ENCODE results near the gene ZNF48. TPM values are rescaled to one million over a fixed set of nuclear protein-coding genes. Genes with fewer than 3 reads are reported as not detected.

Gene ZNF48
- total RNA-seq, 1 donor from 2014 or later = 5.0 TPM

- Histone ChIP-seq H3K27ac (replicated peaks) (peak overlapping the region; percentile 98), H3K4me3 (peak overlapping the region; percentile 92), H3K36me3 (peaks cover 23% of the 10 kb centered on the region), H3K9me3 (replicated peaks) (no peaks in the 10 kb centered on the region), H3K4me1 (peaks cover 32% of the 10 kb centered on the region), H3K27me3 (ENCODE audit: low read depth) (peaks cover 3% of the 10 kb centered on the region)
- TF ChIP-seq, protein P1, sequence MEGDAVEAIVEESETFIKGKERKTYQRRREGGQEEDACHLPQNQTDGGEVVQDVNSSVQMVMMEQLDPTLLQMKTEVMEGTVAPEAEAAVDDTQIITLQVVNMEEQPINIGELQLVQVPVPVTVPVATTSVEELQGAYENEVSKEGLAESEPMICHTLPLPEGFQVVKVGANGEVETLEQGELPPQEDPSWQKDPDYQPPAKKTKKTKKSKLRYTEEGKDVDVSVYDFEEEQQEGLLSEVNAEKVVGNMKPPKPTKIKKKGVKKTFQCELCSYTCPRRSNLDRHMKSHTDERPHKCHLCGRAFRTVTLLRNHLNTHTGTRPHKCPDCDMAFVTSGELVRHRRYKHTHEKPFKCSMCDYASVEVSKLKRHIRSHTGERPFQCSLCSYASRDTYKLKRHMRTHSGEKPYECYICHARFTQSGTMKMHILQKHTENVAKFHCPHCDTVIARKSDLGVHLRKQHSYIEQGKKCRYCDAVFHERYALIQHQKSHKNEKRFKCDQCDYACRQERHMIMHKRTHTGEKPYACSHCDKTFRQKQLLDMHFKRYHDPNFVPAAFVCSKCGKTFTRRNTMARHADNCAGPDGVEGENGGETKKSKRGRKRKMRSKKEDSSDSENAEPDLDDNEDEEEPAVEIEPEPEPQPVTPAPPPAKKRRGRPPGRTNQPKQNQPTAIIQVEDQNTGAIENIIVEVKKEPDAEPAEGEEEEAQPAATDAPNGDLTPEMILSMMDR (IDR thresholded peaks at IDR 0.05; ENCODE audit: borderline replicate concordance) = no peak
- intact Hi-C loops (cut with micrococcal nuclease) = loop anchor here (10.0 kb wide), 1 partner anchor 79 kb away; the partner anchor contains the start of gene ZNF768
- DNase-seq = no peak
Observed at GRCh38 chr16:30446203-30446595, 51.0 kb downstream of the ZNF48 start.

- H3K27ac ChIP-seq (replicated peaks) = no peak overlapping the region
- H3K36me3 ChIP-seq = peaks cover 22% of the 10 kb centered on the region
- no peak for DNase-seq
- no peaks in the 10 kb centered on the region for H3K9me3 ChIP-seq (replicated peaks)
- H3K4me3 ChIP-seq = no peak overlapping the region
- peaks cover 32% of the 10 kb centered on the region for H3K4me1 ChIP-seq
- intact Hi-C loops (cut with micrococcal nuclease) = loop anchor here (10.0 kb wide), 1 partner anchor 77 kb away; the partner anchor contains the start of gene ZNF768
- TF ChIP-seq, protein P1 (IDR thresholded peaks at IDR 0.05; ENCODE audit: borderline replicate concordance) = no peak
- peaks cover 3% of the 10 kb centered on the region for H3K27me3 ChIP-seq (ENCODE audit: low read depth)
Observed at GRCh38 chr16:30447512-30448226, 52.4 kb downstream of the ZNF48 start.

GRCh38 chr16:30449116-30449435 lies 53.9 kb downstream of the ZNF48 start:
- Histone ChIP-seq H3K27me3 (ENCODE audit: low read depth) (peaks cover 3% of the 10 kb centered on the region), H3K4me1 (peaks cover 20% of the 10 kb centered on the region), H3K9me3 (replicated peaks) (no peaks in the 10 kb centered on the region), H3K27ac (replicated peaks) (no peak overlapping the region), H3K36me3 (peaks cover 7% of the 10 kb centered on the region), H3K4me3 (no peak overlapping the region)
- intact Hi-C loops (cut with micrococcal nuclease) = loop anchor here (10.0 kb wide), 1 partner anchor 76 kb away; the partner anchor contains the start of gene ZNF768
- TF ChIP-seq, protein P1 (IDR thresholded peaks at IDR 0.05; ENCODE audit: borderline replicate concordance) = no peak
- DNase-seq = no peak

Other genes with a start within 250 kb of the ZNF48 start
- gene CORO1A, start 211.8 kb upstream of the ZNF48 start, total RNA-seq = 7.7 TPM
- gene BOLA2B, start 201.8 kb upstream of the ZNF48 start, total RNA-seq = 54.6 TPM
- 7.5 TPM for gene SLX1A, start 201.5 kb upstream of the ZNF48 start, total RNA-seq
- 9.9 TPM for gene SULT1A3, start 196.2 kb upstream of the ZNF48 start, total RNA-seq
- gene NPIPB13, start 146.9 kb upstream of the ZNF48 start, total RNA-seq = 2.0 TPM
- 29.8 TPM for gene CD2BP2, start 40.1 kb upstream of the ZNF48 start, total RNA-seq
- gene TBC1D10B, start 24.9 kb upstream of the ZNF48 start, total RNA-seq = 23.3 TPM
- gene MYL11, start 20.6 kb upstream of the ZNF48 start, total RNA-seq = not detected
- 1.3 TPM for gene SEPTIN1, start 12.9 kb upstream of the ZNF48 start, total RNA-seq
- gene ZNF771, start 12.2 kb downstream of the ZNF48 start, total RNA-seq = 8.1 TPM
- gene DCTPP1, start 34.6 kb downstream of the ZNF48 start, total RNA-seq = 31.9 TPM
- 29.8 TPM for gene SEPHS2, start 50.5 kb downstream of the ZNF48 start, total RNA-seq
- 2.4 TPM for gene ITGAL, start 77.3 kb downstream of the ZNF48 start, total RNA-seq
- gene ZNF768, start 131.1 kb downstream of the ZNF48 start, total RNA-seq = 61.1 TPM
- 8.9 TPM for gene ZNF747, start 139.4 kb downstream of the ZNF48 start, total RNA-seq
- gene ZNF764, start 163.0 kb downstream of the ZNF48 start, total RNA-seq = 8.9 TPM
- 10.8 TPM for gene ZNF688, start 176.3 kb downstream of the ZNF48 start, total RNA-seq
- gene ZNF785, start 190.3 kb downstream of the ZNF48 start, total RNA-seq = 7.1 TPM
- 5.0 TPM for gene ZNF689, start 215.0 kb downstream of the ZNF48 start, total RNA-seq

Data from left ventricle myocardium inferior (tissue), 1 donor.